SK-N-SH (cell line): ENCODE measurements around the gene SYCE1. TPM values are rescaled to one million over a fixed set of nuclear protein-coding genes. Genes with fewer than 3 reads are reported as not detected.

Experiments used
- CTCF ChIA-PET: fragments of 300-600, 350-600 bp; formaldehyde crosslinking; extraction: SDS; loops from one replicate; lab custom pipeline; 2021; lab: Yijun Ruan, JAX
- POLR2A ChIA-PET: fragments of 350-600 bp; sonication (Branson Sonifier 250); formaldehyde crosslinking; extraction: SDS; loops from one replicate; lab custom pipeline; 2020; ENCODE audit warnings: antibody characterized with exemption, inconsistent platforms; lab: Yijun Ruan, JAX
- DNase-seq: peaks from one replicate; pipeline ENCODE4 v3.0.0; 2012
- H2AFZ ChIP-seq: fragments of 200-600 bp; sonication (generic); 2 replicates; pipeline ENCODE4 v1.8.1; 2016; ENCODE audit warnings: antibody characterized with exemption, mild to moderate bottlenecking, low read depth
- H3F3A ChIP-seq: fragments of 200-600 bp; sonication (generic); replicated peaks from 2 replicates; pipeline ENCODE3; 2016; ENCODE audit warnings: antibody characterized with exemption, mild to moderate bottlenecking; ENCODE audit not compliant: insufficient read depth
- H3K27ac ChIP-seq, 2 experiments: fragments of 200-500 bp in 1 of 2; fragments of 200-600 bp in 1 of 2; sonication (Bioruptor generic) in 1 of 2; sonication (generic), shearing (Covaris generic) in 1 of 2; 2 replicates each; pipeline versions ENCODE4 v1.5.1 to v1.6.1; 2014 to 2016; ENCODE audit warnings: low read depth in 2 of 2, inconsistent platforms in 1 of 2, low read length in 1 of 2, mild to moderate bottlenecking in 1 of 2, mixed read lengths in 1 of 2
- H3K27me3 ChIP-seq: fragments of 200-600 bp; sonication (generic), shearing (Covaris generic); 2 replicates; pipeline ENCODE4 v1.6.1; 2016; ENCODE audit warnings: mixed run types; ENCODE audit not compliant: insufficient read depth
- H3K36me3 ChIP-seq, 2 experiments: fragments of 200-500 bp in 1 of 2; fragments of 200-600 bp in 1 of 2; sonication (Bioruptor generic) in 1 of 2; sonication (generic) in 1 of 2; replicated peaks in 1 of 2; 2 replicates each; pipeline versions ENCODE3 to v1.5.1; 2014 to 2016; ENCODE audit warnings: low read length in 1 of 2, mild to moderate bottlenecking in 1 of 2; ENCODE audit not compliant: insufficient read depth in 2 of 2, control insufficient read depth in 1 of 2
- H3K4me1 ChIP-seq, 2 experiments: fragments of 200-500 bp in 1 of 2; fragments of 200-600 bp in 1 of 2; sonication (Bioruptor generic) in 1 of 2; sonication (generic), shearing (Covaris generic) in 1 of 2; 2 replicates each; pipeline versions ENCODE4 v1.5.1 to v1.6.1; 2014 to 2016; ENCODE audit warnings: low read depth in 1 of 2, low read length in 1 of 2, mixed run types in 1 of 2; ENCODE audit not compliant: insufficient read depth in 2 of 2, control insufficient read depth in 1 of 2
- H3K4me2 ChIP-seq: fragments of 200-600 bp; sonication (generic), shearing (Covaris generic); 2 replicates; pipeline ENCODE4 v1.6.1; 2017; ENCODE audit warnings: mixed run types
- H3K4me3 ChIP-seq, 2 experiments: fragments of 200-500 bp in 1 of 2; fragments of 200-600 bp in 1 of 2; sonication (Bioruptor generic) in 1 of 2; sonication (generic), shearing (Covaris generic) in 1 of 2; 2 replicates each; pipeline versions ENCODE4 v1.5.1 to v1.8.1; 2014 to 2016; ENCODE audit warnings: low read depth in 2 of 2, inconsistent platforms in 1 of 2, low read length in 1 of 2, mild to moderate bottlenecking in 1 of 2, mixed read lengths in 1 of 2, moderate library complexity in 1 of 2
- H3K79me2 ChIP-seq: fragments of 200-600 bp; sonication (generic); 2 replicates; pipeline ENCODE4 v1.8.1; 2017; ENCODE audit warnings: mild to moderate bottlenecking; ENCODE audit not compliant: insufficient read depth
- H3K9ac ChIP-seq: fragments of 200-600 bp; sonication (generic); 2 replicates; pipeline ENCODE4 v1.6.1; 2017; ENCODE audit warnings: mixed run types
- H3K9me2 ChIP-seq: fragments of 200-600 bp; sonication (generic); 2 replicates; pipeline ENCODE4 v1.6.1; 2017; ENCODE audit warnings: mixed run types
- H3K9me3 ChIP-seq: fragments of 200-600 bp; sonication (generic); 2 replicates; pipeline ENCODE4 v1.6.1; 2017; ENCODE audit warnings: mixed run types, mild to moderate bottlenecking, moderate library complexity
- H4K20me1 ChIP-seq: fragments of 200-600 bp; sonication (generic); 2 replicates; pipeline ENCODE4 v1.6.1; 2017; ENCODE audit warnings: mild to moderate bottlenecking, mixed run types; ENCODE audit not compliant: insufficient read depth
- CHD2 ChIP-seq: fragments of 150-350 bp; IDR thresholded peaks from 2 replicates; pipeline ENCODE4 v1.6.1; 2018; ENCODE audit warnings: low read length; ENCODE audit not compliant: partially characterized antibody
- ELF1 ChIP-seq: IDR thresholded peaks from 2 replicates; pipeline ENCODE4 v1.4.0; 2012
- EP300 ChIP-seq, 2 experiments: IDR thresholded peaks; 2 replicates each; pipeline versions ENCODE4 v1.4.0 to v1.6.1; 2012; ENCODE audit warnings: borderline replicate concordance in 1 of 2, low read depth in 1 of 2, low read length in 1 of 2
- FOSL2 ChIP-seq: IDR thresholded peaks from 2 replicates; pipeline ENCODE4 v1.4.0; 2012; ENCODE audit warnings: low read depth, mild to moderate bottlenecking, moderate library complexity, borderline replicate concordance
- GABPA ChIP-seq: IDR thresholded peaks from 2 replicates; pipeline ENCODE4 v1.4.0; 2012; ENCODE audit warnings: low read depth, mild to moderate bottlenecking
- GATA2 ChIP-seq: sonication (generic); formaldehyde crosslinking; IDR thresholded peaks from 2 replicates; pipeline ENCODE4 v1.5.0; 2020; ENCODE audit warnings: mild to moderate bottlenecking, missing genetic modification reagents
- NRF1 ChIP-seq: IDR thresholded peaks from 2 replicates; pipeline ENCODE4 v1.6.1; 2012; ENCODE audit warnings: low read depth, mild to moderate bottlenecking, low read length
- POLR2AphosphoS5 ChIP-seq: IDR thresholded peaks from 2 replicates; pipeline ENCODE4 v1.6.1; 2012; ENCODE audit warnings: low read depth, low read length
- RXRA ChIP-seq: IDR thresholded peaks from 2 replicates; pipeline ENCODE4 v1.4.0; 2012; ENCODE audit warnings: low read depth, mild to moderate bottlenecking, borderline replicate concordance
- SIN3A ChIP-seq: IDR thresholded peaks from 2 replicates; pipeline ENCODE4 v1.6.1; 2012; ENCODE audit warnings: low read depth, mild to moderate bottlenecking, low read length, moderate library complexity, borderline replicate concordance
- SMC3 ChIP-seq: IDR thresholded peaks from 2 replicates; pipeline ENCODE4 v1.6.1; 2012; ENCODE audit warnings: low read depth, low read length, improper control_type of control experiment
- TAF1 ChIP-seq: IDR thresholded peaks from 2 replicates; pipeline ENCODE4 v1.6.1; 2012; ENCODE audit warnings: low read depth, mild to moderate bottlenecking, low read length, moderate library complexity, borderline replicate concordance
- TCF12 ChIP-seq: IDR thresholded peaks from 2 replicates; pipeline ENCODE4 v1.4.0; 2012
- YY1 ChIP-seq: IDR thresholded peaks from 2 replicates; pipeline ENCODE4 v1.4.0; 2012; ENCODE audit warnings: low read depth, mild to moderate bottlenecking
- WGBS: methylation state at CpG from one replicate; pipeline ENCODE4 v1.1.6; 2017; ENCODE audit warnings: low lambda C conversion rate; 5-methylcytosine and 5-hydroxymethylcytosine counted together
- polyA plus RNA-seq, 3 experiments: library from polyadenylated mRNA; depleted of rRNA; stranded (reverse); fragments of >200 nt; gene quantifications; 2 replicates each; pipeline ENCODE4 v1.2.3, GENCODE V29; 2012
- TF ChIP-seq, protein P1 (sequence below): fragments of 150-350 bp; IDR thresholded peaks from 2 replicates; pipeline ENCODE4 v1.6.1; 2016; ENCODE audit warnings: mild to moderate bottlenecking, low read depth, low read length
- TF ChIP-seq, protein P2 (sequence below): fragments of 200-600 bp; sonication (generic); IDR thresholded peaks from 2 replicates; pipeline ENCODE4 v1.6.1; 2017; ENCODE audit warnings: antibody characterized with exemption, mild to moderate bottlenecking, moderate library complexity
- TF ChIP-seq, protein P3 (sequence below): IDR thresholded peaks from 2 replicates; pipeline ENCODE4 v1.4.0; 2012; ENCODE audit warnings: low read depth
- TF ChIP-seq, protein P4 (sequence below): fragments of 150-350 bp; IDR thresholded peaks from 2 replicates; pipeline ENCODE4 v1.6.1; 2017; ENCODE audit warnings: antibody characterized with exemption, low read length, low read depth, borderline replicate concordance
- TF ChIP-seq, protein P5 (sequence below): IDR thresholded peaks from 2 replicates; pipeline ENCODE4 v1.6.1; 2012; ENCODE audit warnings: mild to moderate bottlenecking, low read depth, low read length, moderate library complexity

SYCE1 gene
- polyA plus RNA-seq, 1 of the 3 experiments (the other 2 are of a cell fraction): not detected

DNA sequence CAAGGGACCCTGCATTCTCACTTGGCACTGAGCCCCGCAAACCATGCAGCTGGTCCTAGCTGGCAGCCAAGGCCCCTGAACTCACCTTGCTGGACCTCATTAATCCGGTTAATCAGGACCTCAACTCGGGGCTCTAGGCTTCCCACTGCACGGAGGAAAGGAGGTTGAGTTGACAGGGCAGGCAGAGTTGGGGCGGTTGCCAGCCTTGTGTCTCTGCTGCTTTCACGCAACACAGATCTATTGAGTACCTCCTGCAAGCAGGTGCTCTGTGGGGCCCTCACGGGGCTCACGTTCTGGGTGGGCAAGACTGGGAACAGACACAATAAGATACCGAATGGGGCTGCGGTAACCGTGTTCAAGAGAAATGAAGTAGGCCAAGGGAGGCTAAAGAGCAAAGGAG is 6.2 kb downstream of the SYCE1 start:
- ChIA-PET POLR2A (no interaction called here), CTCF (no interaction called here)
- no peak overlapping the region for H3K9ac ChIP-seq
- no peaks in the 10 kb centered on the region for H3K9me2 ChIP-seq
- 21% methylated on average over 10 of the region's 11 CpGs for WGBS
- no peaks in the 10 kb centered on the region for H3K9me3 ChIP-seq
- TF ChIP-seq POLR2AphosphoS5: no peak
- no peak for TF ChIP-seq ELF1
- TF ChIP-seq CHD2: no peak
- TF ChIP-seq NRF1: no peak
- TF ChIP-seq SIN3A: no peak
- TF ChIP-seq TAF1: no peak
- TF ChIP-seq, protein P1, sequence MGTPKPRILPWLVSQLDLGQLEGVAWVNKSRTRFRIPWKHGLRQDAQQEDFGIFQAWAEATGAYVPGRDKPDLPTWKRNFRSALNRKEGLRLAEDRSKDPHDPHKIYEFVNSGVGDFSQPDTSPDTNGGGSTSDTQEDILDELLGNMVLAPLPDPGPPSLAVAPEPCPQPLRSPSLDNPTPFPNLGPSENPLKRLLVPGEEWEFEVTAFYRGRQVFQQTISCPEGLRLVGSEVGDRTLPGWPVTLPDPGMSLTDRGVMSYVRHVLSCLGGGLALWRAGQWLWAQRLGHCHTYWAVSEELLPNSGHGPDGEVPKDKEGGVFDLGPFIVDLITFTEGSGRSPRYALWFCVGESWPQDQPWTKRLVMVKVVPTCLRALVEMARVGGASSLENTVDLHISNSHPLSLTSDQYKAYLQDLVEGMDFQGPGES: no peak
- TF ChIP-seq GATA2: no peak
- TF ChIP-seq FOSL2: no peak
- TF ChIP-seq, protein P2, sequence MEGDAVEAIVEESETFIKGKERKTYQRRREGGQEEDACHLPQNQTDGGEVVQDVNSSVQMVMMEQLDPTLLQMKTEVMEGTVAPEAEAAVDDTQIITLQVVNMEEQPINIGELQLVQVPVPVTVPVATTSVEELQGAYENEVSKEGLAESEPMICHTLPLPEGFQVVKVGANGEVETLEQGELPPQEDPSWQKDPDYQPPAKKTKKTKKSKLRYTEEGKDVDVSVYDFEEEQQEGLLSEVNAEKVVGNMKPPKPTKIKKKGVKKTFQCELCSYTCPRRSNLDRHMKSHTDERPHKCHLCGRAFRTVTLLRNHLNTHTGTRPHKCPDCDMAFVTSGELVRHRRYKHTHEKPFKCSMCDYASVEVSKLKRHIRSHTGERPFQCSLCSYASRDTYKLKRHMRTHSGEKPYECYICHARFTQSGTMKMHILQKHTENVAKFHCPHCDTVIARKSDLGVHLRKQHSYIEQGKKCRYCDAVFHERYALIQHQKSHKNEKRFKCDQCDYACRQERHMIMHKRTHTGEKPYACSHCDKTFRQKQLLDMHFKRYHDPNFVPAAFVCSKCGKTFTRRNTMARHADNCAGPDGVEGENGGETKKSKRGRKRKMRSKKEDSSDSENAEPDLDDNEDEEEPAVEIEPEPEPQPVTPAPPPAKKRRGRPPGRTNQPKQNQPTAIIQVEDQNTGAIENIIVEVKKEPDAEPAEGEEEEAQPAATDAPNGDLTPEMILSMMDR: no peak
- TF ChIP-seq, protein P3, sequence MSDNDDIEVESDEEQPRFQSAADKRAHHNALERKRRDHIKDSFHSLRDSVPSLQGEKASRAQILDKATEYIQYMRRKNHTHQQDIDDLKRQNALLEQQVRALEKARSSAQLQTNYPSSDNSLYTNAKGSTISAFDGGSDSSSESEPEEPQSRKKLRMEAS: no peak
- no peak for TF ChIP-seq EP300 (IDR thresholded peaks at IDR 0.05; ENCODE audit: borderline replicate concordance in 1 of 2, low read depth in 1 of 2, low read length in 1 of 2)
- no peak for TF ChIP-seq TCF12
- no peak for TF ChIP-seq GABPA
- TF ChIP-seq, protein P4, sequence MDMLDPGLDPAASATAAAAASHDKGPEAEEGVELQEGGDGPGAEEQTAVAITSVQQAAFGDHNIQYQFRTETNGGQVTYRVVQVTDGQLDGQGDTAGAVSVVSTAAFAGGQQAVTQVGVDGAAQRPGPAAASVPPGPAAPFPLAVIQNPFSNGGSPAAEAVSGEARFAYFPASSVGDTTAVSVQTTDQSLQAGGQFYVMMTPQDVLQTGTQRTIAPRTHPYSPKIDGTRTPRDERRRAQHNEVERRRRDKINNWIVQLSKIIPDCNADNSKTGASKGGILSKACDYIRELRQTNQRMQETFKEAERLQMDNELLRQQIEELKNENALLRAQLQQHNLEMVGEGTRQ: no peak
- no peak for TF ChIP-seq RXRA
- TF ChIP-seq SMC3: no peak
- TF ChIP-seq, protein P5, sequence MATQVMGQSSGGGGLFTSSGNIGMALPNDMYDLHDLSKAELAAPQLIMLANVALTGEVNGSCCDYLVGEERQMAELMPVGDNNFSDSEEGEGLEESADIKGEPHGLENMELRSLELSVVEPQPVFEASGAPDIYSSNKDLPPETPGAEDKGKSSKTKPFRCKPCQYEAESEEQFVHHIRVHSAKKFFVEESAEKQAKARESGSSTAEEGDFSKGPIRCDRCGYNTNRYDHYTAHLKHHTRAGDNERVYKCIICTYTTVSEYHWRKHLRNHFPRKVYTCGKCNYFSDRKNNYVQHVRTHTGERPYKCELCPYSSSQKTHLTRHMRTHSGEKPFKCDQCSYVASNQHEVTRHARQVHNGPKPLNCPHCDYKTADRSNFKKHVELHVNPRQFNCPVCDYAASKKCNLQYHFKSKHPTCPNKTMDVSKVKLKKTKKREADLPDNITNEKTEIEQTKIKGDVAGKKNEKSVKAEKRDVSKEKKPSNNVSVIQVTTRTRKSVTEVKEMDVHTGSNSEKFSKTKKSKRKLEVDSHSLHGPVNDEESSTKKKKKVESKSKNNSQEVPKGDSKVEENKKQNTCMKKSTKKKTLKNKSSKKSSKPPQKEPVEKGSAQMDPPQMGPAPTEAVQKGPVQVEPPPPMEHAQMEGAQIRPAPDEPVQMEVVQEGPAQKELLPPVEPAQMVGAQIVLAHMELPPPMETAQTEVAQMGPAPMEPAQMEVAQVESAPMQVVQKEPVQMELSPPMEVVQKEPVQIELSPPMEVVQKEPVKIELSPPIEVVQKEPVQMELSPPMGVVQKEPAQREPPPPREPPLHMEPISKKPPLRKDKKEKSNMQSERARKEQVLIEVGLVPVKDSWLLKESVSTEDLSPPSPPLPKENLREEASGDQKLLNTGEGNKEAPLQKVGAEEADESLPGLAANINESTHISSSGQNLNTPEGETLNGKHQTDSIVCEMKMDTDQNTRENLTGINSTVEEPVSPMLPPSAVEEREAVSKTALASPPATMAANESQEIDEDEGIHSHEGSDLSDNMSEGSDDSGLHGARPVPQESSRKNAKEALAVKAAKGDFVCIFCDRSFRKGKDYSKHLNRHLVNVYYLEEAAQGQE: no peak
- no peak for TF ChIP-seq YY1
- H3K27ac ChIP-seq: no peak overlapping the region
- peaks cover 9% of the 10 kb centered on the region; the same call in 1 of the 2 replicates for H3K27me3 ChIP-seq
- no peak overlapping the region for H2AFZ ChIP-seq
- H3F3A ChIP-seq: no peaks in the 10 kb centered on the region
- no peaks in the 10 kb centered on the region for H3K36me3 ChIP-seq
- no peaks in the 10 kb centered on the region for H3K79me2 ChIP-seq
- no peak overlapping the region for H3K4me3 ChIP-seq
- H3K4me1 ChIP-seq: no peaks in the 10 kb centered on the region
- no peak for DNase-seq
- H3K4me2 ChIP-seq: no peak overlapping the region
- no peaks in the 10 kb centered on the region for H4K20me1 ChIP-seq
